NCI-H2081 treated with DMSO at 0.1 percent for 48 hours (cell line): ENCODE results near the gene IGF2.
"Not testable (repeated sequence)": the region's sequence is repeated elsewhere in the genome, so short reads cannot be mapped to it uniquely, and the experiment has no call there.

Source experiments
- DNase-seq: peaks from one replicate; lab custom pipeline; 2025; lab: John Stamatoyannopoulos, UW

IGF2 gene, protein sequence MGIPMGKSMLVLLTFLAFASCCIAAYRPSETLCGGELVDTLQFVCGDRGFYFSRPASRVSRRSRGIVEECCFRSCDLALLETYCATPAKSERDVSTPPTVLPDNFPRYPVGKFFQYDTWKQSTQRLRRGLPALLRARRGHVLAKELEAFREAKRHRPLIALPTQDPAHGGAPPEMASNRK

DNA sequence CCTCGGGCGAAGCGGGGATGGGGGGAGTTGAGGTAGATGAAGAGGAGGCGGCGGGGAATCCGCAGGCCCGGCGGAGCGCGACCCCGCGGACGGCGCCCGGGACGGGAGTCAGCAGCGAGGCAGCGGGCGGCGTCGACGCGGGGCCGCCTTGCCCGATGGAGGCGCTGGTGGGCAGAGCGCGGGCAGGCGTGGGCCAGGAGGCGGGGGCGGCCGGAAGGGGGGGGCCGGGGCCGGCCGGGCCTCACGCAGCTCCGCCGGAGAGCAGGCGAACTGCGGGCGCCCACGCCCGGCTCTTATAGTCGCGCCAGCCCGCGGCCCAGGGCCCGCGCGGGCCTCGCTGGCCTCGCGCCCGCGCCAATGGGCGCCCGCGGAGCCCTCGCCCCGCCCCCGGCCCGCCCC, at the start of gene IGF2:
TSS of gene IGF2 (minus strand) at position 267 of the 399 bp plus-strand sequence. CDS start 3,866 bp downstream, outside the sequence.
- no peak for DNase-seq

DNA sequence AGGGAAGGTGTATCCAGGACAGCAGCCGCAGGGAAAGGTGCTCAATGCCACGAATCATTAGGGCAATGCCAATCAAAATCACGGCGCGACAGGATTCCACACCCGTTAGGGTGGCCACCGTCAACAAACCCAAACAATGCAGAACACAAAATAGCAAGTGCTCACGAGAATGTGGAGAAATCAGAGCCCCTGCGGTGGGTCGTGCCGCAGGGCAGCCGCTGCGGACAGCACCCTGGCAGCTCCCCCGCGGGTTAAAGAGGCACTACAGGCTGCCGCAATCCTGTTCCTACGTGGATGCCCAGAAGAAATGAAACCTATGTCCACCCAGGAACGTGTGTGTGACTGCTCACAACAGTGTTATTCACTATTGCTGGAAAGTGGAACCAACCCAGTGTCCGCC, 49.6 kb upstream of the IGF2 start:
- no peak for DNase-seq

DNA sequence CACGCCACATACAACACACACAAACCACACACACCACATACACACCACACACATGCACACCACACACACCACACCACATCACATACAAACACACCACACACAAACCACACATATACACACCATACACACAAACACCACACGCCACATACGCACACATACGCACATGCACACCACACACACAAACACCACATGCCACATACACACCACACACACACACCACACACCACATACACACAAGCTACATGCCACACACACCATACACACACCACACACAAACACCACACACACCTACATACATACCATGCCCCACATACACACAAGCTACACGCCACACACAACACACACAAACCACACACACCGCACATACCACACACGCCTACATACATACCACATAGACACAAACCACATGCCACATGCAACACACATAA, 48.1 kb upstream of the IGF2 start:
- DNase-seq: no peak

DNA sequence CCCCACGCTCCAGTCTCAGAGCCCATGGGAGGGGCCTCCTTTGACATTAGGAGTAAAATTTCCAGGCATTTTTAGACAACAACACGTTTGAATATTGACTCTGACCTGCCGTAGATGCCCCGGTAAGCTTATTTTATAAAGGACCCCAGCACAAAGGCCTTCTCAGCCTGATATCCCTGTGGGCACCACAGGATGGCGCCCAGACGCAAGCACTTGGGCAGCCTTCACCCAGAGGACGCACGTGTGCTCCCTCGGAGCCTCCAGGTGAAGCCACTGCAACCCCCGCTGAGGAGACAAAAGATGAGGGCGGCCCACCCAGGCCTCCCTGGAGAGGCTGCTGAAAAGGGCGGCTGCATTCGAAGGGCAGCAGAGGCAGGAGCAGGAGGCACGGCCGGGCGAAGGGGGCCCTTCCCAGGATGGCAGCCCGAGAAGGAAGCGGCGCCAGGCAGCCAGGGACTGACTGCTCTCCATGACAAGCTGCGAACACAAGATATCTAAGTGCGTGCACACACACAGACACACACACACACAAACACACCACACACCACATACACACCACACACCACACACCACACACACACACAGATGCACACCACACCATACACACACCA, 47.6 kb upstream of the IGF2 start:
- no peak for DNase-seq

DNA sequence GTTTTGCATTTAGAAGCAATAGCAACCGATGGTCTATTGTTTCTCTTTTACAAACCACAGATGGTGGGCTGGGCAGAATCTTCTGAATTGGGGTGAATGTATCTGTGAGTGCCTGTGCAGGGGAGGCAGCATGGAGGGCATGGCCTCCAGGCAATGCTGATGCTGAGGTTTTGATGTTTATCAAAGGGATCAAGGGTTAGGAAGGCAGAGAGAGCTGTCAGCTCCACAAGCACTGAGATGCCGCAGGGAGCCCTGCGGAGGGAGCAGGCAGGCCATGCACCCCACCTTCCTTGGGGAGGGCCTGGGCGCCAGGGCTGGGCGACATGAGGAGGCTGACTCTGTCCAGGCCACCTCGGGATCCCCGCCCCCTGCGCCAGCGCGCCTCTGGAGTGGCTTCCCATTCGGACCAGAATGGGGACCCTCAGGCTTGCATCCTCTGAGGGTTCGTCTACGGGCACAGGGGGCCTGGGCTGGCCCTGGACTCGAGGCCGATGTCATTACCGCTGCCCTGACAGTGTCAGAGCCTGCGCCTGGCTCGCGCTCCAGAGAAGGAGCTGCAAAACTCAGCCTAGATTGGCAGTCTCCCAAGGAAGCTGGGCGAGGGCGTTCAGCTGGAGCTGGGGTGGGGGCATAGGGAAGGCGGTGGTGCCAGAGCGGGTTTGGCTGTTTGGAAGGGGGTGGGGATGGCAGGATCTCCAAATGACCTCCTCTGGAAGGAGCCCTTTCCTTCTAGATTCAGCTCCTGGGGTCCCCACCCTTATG, 46.3 kb upstream of the IGF2 start:
- DNase-seq: no peak

DNA sequence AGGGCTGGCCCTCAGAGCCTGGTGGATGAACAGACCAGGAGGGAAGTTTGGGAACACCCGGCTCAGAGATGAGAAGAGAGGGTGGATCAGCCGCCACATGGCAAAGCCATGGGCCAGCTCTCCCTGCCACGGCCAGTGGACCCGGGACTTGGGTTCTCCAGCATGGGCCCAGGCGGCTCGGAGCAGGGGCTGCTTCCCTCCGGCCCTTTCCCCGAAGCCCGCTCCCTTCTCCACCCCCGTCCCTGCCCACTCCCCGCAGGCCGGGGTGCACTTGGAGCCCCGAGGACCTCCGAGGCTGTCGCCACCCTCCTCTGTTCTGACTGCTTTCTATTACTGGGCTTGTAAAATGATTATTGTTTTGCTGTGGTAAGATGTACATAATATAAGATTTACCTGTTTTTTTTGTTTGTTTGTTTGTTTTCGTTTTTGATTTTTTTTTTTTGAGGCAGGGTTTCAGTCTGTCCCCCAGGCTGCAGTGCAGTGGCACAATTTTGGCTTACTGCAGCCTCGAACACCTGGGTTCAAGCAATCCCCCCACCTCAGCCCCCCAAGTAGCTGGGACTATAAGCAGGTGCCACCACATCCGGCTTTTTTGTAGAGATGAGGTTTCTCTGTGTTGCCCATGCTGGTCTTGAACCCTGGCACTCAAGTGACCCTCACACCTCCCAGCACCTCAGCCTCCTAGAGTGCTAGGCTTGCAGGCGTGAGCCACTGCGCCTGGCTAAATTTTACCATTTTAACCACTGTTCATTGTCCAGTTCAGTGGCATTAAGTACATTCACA, 43.7 kb upstream of the IGF2 start:
- no peak for DNase-seq

DNA sequence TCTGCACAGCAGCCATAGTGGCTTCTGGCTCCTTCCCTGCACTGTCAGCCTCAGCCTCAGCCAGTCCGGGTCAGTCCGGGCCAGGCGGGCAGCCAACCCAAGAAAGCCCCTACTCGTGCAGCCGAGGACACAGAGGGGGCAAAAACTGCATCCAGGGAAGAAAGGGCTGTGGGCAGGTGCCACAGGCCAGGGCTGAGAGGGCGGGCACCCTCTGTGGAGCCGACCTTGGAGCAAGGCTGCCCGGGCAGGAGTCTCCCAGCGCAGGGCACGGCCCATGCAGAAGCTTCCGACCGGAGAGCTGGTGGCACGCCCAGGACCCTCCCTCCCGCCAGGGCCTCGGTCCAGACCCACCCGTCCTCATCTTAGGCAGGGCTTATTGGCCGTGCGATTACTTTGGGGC, 42.9 kb upstream of the IGF2 start:
- DNase-seq: no peak

DNA sequence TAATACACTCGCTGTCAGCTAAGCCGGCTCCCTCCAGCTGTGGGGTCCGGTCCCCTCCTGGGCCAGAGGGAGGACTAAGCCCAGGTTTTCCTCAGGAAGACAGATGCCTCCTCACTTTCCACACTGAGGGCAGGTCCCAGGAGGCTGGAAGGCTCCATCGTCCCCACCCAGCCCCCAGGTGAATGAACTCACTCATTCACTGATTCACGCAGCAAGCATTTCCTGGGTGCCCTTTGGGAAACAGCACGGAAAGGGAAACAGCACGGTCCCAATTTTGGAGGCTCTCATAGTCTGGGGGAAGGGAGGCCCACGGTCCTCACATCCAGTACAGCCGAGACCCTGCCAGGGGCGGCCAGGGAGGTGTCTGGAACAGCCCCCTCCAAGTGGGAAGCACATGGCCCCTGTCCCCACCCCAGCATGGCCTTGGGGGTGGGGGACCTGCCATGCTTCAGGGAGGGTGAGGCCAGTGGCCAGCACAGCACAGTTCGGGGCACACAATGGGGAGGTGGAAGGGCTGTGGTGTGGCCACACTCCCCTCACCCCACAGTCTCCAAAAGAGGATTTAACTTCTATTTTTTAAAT, 41.7 kb upstream of the IGF2 start:
- no peak for DNase-seq

DNA sequence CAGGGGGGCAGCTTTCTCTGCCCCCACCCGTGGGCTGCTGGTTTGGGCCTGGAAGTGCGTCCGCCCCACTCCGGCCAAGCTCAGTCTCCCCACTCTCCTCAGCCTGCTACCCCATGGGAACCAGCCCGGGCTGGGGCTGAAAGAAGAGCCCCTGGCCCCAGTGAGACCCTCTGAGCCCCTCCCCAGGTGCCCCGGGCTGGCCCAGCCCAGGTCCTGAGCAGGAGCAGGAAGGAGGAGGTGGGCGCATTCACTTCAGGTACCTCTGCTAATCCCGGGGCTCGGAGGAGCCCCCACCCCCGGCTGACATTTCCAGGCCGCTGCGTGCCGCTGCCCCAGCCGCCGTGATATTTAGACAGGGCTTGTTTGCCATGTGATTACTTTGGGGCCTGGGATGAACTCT, 41.2 kb upstream of the IGF2 start:
- DNase-seq: no peak

DNA sequence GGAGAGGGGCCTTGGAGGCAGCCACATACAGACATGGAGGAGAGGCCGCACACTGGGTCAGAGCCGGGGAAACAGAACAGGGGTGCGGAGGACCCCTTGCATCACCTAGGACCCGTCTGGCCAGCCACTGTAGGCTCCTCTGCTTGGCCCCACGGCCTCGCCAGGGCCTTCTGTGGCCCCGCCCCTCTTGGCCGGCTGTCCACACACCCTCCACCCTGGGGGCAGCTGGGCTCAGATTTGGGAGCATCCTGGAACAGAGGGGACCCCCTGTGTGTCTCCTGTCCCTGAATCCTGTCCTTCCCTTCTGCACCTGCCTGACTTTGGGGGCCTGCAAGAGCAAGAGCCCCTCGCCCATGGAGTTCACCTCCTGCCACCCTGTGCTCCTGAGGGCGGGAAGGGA, 40.3 kb upstream of the IGF2 start:
- DNase-seq: no peak

DNA sequence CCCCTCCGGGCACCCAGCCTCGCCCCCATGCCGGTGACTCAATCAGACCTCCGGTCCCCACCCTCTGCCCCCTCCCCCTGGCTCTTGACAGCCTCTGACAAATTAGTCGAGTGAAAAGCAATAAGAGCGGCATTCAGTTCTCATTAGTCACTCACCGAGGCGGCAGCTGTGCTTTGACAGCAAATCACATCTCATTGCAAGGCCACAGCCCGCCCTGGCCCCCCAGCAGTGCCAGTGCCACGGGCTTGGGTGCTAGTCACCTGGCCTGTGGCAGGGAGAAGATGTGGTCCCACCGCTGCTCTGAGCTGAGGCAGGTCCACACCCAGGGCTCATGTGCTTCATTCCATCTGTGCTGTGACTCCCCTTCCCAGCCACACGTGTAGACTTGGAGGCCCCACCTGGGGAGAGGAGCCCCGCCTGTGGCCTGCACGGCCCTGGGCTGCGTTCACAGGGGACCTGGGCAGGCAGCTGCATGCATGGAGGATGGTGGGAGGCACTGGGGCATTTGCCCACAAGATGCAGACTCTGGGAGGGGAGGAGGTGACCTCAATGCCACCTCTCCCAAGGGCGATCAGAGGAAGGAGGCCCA, 39.8 kb upstream of the IGF2 start:
- no peak for DNase-seq

DNA sequence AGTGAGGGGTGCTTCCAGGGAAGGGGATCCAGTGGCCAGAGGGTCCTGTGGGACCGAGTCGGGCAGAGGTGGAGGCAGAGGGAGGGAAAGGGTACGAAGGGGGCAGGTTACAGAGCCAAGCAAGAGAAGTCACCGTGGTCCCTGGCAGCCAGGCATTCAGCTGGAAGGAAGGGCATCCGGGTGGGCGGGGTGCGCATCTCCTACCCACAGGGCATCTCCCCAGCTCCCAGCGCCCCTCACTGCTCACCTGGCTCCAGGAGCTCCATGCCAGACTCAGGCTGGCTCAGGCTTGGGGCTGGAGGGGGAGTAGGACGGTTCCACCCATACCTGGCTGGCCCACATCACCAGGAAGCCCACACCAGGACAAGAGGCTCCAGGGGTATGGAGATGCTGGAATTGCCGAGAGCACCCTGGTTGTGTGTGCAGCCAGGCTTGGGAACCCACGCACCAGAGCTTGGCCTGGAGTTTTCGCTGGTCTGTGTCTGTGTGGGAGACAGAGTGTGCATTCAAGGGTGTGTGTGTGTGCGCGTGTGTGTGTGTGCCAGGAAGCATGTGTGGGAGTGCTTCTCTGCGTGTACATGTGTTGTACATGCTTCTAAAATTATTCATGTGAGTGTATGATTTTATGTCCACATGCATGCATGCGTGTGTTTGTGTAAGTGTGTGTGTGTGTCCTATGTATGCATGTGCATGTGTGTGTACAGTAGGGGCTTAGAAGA, 39.0 kb upstream of the IGF2 start:
- DNase-seq: not testable (repeated sequence)

DNA sequence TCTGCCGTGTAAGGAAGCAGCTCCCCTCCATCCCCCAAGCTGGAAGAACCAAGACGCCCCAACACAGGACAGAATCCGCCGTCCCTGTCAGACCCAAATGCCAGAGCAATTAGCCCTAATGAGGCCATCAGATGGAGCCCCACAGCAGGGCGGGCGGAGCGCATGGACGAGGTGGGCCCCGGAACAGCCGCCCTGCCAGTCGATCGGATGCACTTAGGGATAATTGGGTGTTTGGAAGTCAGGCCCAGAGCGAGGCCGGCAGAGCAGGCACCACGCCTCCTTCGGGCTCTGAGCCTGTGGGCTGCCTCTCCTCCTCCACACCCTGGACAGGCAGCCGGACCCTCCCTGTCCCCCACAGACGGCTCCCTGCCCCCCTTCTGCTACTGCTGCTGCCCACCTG, 37.9 kb upstream of the IGF2 start:
- DNase-seq: no peak

DNA sequence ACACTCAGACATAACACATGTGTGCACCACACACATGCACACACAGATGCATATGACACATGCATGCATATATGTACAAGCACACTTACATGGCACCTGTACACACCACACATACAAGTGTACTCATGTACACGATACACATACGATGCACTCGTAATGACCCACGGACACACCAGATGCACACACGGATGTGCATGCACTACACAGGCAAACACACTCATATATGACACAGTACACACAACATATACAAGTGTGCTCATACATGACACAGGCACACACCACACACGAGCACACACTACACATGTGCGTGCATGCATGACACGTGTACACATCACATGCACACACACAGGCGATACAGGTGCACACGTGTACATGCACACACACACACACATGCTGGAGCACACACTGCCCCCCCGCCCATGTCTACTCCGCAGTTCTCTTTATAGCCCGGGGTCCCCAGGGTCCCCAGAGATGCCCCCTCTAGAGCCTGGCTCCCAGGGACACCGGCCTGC, 37.3 kb upstream of the IGF2 start:
- DNase-seq: no peak

DNA sequence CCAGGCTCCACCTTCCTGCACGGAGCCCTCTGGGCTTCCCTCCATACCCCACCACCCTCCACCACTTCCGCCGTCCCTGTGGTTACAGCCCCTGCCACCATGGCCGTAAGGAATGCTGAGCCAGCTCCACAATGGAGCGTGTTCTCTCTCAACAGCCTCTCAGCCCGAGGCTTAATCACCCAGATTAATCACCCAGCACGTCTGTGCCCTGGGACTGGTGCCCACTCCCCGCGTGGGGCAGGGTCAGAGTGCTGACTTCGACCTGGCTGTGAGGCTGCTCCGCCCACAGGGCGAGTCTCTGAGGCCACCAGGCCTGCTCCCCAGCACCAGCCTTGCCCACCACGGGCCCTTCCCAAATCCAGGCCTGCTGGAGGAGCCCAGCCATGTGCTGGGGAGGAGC, 36.5 kb upstream of the IGF2 start:
- no peak for DNase-seq

DNA sequence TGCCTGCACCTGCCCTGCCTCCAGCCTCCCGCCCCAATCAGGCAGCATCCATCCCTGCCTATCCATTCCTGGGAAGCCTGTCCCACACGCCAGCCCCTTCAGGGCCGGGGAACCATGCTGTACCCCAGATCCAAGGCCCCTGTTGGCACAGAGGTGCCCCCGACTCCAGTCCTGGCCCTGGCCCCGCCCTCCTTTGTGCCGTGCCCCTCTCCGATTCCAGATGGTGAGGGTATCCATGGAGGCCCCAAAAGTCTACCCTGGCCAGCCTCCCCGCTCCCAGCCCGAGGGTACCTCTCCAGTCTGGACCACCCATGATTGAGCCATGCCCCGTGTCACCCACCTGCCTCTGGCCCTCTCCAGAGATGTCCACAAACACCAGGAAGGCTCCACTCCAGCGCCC, 35.2 kb upstream of the IGF2 start:
- no peak for DNase-seq

DNA sequence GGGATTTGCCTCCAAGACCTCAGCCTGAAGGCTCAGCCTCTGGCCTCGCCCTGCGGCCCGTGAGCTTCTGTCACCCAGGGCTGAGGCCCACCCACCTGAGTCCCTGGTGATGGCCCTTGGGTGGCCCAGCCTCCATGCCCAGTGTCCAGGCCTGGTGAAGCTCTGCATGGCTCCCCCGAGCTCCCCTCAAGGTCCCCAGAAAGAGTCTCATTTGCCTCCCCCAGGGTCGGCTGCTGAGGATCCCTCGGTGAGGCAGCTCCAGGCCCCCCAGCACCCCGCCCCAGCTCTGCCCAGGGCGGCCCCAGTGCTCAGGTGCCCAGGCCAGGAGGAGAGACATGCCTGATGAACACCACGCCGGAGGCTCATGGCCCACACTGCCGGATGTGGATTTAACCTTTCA, 34.6 kb upstream of the IGF2 start:
- no peak for DNase-seq

DNA sequence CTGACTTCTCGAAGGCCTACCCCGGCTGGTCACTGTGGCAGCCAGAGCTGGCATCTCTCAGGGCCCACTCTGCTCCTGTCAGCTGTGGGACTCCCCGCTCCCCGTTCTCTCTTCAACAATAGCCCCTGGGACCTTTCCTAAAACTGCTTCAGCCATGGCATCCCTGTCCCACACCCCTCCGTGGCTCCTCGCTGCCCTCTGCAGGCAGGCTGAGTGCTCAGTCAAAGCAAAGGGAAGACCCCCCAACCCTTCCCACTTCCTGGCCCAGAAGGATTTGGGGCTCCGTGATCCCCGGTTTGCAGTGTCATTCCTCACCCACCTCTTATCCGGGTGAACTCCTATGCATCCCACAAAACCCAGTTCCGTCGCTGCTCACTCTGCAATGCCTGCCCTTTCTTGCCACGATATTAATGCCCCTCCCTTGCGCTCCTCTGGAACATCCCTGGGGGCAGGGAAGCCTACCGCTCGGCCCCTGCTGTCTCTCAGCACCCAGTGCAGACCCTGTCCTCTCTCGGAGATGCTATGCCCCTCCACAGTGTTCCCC, 34.0 kb upstream of the IGF2 start:
- DNase-seq: no peak

DNA sequence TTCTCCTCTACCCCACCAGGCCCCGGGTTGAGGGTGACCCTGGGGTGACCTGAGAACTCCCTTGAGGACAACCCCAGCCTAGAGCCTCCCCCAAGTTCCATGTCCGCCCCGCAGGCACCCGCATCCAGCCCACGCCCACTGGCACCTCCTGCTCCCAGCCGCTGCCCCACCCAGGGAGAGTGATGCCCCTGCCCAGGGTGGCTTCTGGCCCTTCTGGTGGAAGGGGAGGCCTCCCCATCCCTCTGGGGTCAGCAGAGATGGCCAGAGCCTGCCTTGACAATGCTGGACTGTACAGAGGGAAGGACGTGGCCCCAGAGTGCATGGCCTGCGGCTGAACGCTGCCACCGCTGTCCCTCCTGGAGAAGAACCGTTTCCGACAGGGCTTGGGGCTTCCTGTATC, 33.5 kb upstream of the IGF2 start:
- no peak for DNase-seq

DNA sequence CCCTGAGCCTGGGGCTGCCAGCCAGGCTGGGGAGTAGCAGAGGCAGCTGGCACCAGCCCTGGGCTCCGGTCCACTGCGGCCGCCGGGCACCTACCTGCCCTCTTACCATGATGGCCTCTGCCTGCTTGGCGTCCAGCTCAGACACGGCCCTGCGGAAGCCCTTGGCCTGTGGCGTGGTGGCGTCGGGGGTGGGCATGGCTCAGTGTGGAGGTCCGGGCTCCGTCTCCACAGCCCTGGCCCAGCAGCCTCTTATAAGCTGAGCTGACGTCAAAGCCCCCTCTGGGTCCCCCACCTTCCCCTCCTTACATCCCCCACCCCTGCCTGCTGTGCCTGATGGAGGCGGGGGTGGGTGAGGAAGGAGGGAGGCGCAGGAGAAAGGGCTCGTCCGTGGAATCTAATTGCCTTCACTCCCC, 32.4 kb upstream of the IGF2 start, which contains the start of gene TH:
TSS of gene TH (minus strand) at position 225 of the 413 bp plus-strand sequence. CDS start at position 196, 29 bp downstream.
- no peak for DNase-seq
